Astrocyte of the hippocampus (primary cell): ENCODE results near the gene ZNF534.
"Not testable (repeated sequence)": the region's sequence is repeated elsewhere in the genome, so short reads cannot be mapped to it uniquely, and the experiment has no call there.

Experiments used
- DNase-seq: peaks from one replicate; pipeline ENCODE4 v3.0.0; 2011; ENCODE audit warnings: low read depth, low spot score

Gene ZNF534

GRCh38 chr19:52498571-52498970 lies 69.6 kb downstream of the ZNF534 start:
- no peak for DNase-seq

GRCh38 chr19:52500474-52500873 lies 71.5 kb downstream of the ZNF534 start:
- not testable (repeated sequence) for DNase-seq

- not testable (repeated sequence) for DNase-seq
These were observed 72.0 kb downstream of the ZNF534 start for GRCh38 chr19:52500991-52501390.
